Upper lobe of left lung (tissue), 4 donors: Measurements from ENCODE around the gene ZNF717.

Experiments used
- EP300 ChIP-seq, 4 donors: sonication (generic); formaldehyde crosslinking; IDR thresholded peaks; one replicate each; pipeline ENCODE4 v1.5.1; 2017; ENCODE audit warnings: antibody characterized with exemption in 4 of 4, control low read depth in 2 of 4
- POLR2AphosphoS5 ChIP-seq, 2 donors: sonication (generic); formaldehyde crosslinking; IDR thresholded peaks; one replicate each; pipeline ENCODE4 v1.5.1; 2017; ENCODE audit warnings: antibody characterized with exemption in 2 of 2
- TF ChIP-seq, protein P1 (sequence below), 6 experiments: fragments of 450-650 bp in 4 of 6; fragments of 200-600 bp in 2 of 6; sonication (generic) in 2 of 6; IDR thresholded peaks; one replicate each; pipeline ENCODE4 v1.5.1; 2016 to 2019; ENCODE audit warnings: antibody characterized with exemption in 6 of 6

GRCh38 chr3:75782506-75782905 is 2.8 kb downstream of the ZNF717 start:
- TF ChIP-seq, protein P1, sequence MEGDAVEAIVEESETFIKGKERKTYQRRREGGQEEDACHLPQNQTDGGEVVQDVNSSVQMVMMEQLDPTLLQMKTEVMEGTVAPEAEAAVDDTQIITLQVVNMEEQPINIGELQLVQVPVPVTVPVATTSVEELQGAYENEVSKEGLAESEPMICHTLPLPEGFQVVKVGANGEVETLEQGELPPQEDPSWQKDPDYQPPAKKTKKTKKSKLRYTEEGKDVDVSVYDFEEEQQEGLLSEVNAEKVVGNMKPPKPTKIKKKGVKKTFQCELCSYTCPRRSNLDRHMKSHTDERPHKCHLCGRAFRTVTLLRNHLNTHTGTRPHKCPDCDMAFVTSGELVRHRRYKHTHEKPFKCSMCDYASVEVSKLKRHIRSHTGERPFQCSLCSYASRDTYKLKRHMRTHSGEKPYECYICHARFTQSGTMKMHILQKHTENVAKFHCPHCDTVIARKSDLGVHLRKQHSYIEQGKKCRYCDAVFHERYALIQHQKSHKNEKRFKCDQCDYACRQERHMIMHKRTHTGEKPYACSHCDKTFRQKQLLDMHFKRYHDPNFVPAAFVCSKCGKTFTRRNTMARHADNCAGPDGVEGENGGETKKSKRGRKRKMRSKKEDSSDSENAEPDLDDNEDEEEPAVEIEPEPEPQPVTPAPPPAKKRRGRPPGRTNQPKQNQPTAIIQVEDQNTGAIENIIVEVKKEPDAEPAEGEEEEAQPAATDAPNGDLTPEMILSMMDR (IDR thresholded peaks at IDR 0.05) = no peak
- TF ChIP-seq EP300 (IDR thresholded peaks at IDR 0.05) (no peak), POLR2AphosphoS5 (IDR thresholded peaks at IDR 0.05) (no peak)
